Measurements from ENCODE around the gene EGFL7.

GRCh38 chr9:136660971-136661550 lies 1.7 kb upstream of the EGFL7 start:
- TF ChIP-seq ZNF562 (CRISPR knock-in tag; IDR thresholded peaks at IDR 0.05; ENCODE audit: borderline replicate concordance): no peak
- no peak for TF ChIP-seq JUN (CRISPR knock-in tag; IDR thresholded peaks at IDR 0.05)
- TF ChIP-seq, protein P1, sequence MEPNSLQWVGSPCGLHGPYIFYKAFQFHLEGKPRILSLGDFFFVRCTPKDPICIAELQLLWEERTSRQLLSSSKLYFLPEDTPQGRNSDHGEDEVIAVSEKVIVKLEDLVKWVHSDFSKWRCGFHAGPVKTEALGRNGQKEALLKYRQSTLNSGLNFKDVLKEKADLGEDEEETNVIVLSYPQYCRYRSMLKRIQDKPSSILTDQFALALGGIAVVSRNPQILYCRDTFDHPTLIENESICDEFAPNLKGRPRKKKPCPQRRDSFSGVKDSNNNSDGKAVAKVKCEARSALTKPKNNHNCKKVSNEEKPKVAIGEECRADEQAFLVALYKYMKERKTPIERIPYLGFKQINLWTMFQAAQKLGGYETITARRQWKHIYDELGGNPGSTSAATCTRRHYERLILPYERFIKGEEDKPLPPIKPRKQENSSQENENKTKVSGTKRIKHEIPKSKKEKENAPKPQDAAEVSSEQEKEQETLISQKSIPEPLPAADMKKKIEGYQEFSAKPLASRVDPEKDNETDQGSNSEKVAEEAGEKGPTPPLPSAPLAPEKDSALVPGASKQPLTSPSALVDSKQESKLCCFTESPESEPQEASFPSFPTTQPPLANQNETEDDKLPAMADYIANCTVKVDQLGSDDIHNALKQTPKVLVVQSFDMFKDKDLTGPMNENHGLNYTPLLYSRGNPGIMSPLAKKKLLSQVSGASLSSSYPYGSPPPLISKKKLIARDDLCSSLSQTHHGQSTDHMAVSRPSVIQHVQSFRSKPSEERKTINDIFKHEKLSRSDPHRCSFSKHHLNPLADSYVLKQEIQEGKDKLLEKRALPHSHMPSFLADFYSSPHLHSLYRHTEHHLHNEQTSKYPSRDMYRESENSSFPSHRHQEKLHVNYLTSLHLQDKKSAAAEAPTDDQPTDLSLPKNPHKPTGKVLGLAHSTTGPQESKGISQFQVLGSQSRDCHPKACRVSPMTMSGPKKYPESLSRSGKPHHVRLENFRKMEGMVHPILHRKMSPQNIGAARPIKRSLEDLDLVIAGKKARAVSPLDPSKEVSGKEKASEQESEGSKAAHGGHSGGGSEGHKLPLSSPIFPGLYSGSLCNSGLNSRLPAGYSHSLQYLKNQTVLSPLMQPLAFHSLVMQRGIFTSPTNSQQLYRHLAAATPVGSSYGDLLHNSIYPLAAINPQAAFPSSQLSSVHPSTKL (CRISPR knock-in tag; IDR thresholded peaks at IDR 0.05): no peak
- TF ChIP-seq SP1 (IDR thresholded peaks at IDR 0.05): no peak
- no peak for TF ChIP-seq SP1 (CRISPR knock-in tag; IDR thresholded peaks at IDR 0.05)
- no peak for TF ChIP-seq ZNF12 (CRISPR knock-in tag; IDR thresholded peaks at IDR 0.05)
- no peak for TF ChIP-seq ZNF513 (CRISPR knock-in tag; conservative IDR thresholded peaks at IDR 0.05)
- TF ChIP-seq, protein P2, sequence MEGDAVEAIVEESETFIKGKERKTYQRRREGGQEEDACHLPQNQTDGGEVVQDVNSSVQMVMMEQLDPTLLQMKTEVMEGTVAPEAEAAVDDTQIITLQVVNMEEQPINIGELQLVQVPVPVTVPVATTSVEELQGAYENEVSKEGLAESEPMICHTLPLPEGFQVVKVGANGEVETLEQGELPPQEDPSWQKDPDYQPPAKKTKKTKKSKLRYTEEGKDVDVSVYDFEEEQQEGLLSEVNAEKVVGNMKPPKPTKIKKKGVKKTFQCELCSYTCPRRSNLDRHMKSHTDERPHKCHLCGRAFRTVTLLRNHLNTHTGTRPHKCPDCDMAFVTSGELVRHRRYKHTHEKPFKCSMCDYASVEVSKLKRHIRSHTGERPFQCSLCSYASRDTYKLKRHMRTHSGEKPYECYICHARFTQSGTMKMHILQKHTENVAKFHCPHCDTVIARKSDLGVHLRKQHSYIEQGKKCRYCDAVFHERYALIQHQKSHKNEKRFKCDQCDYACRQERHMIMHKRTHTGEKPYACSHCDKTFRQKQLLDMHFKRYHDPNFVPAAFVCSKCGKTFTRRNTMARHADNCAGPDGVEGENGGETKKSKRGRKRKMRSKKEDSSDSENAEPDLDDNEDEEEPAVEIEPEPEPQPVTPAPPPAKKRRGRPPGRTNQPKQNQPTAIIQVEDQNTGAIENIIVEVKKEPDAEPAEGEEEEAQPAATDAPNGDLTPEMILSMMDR (CRISPR knock-in tag; IDR thresholded peaks at IDR 0.05): no peak
- TF ChIP-seq MBNL3 (CRISPR knock-in tag; conservative IDR thresholded peaks at IDR 0.05): no peak
- TF ChIP-seq ZNF878 (CRISPR knock-in tag; IDR thresholded peaks at IDR 0.05): no peak
- TF ChIP-seq POLR2A (IDR thresholded peaks at IDR 0.05; ENCODE audit: insufficient read depth in 1 of 2, low read depth in 2 of 2, low read length in 2 of 2): no peak

All from HepG2 (cell line).